ENCODE data around the gene CFDP1. TPM values are rescaled to one million over a fixed set of nuclear protein-coding genes. Genes with fewer than 3 reads are reported as not detected.
A peak's percentile ranks its signal among the peaks of the same experiment; 100 is the strongest.

The CFDP1 gene
- total RNA-seq, 1 donor from 2014 or later = 65.7 TPM

- peaks cover 31% of the 10 kb centered on the region for H3K36me3 Mint-ChIP-seq (ENCODE audit: low read depth, unreplicated experiment)
- peaks cover 11% of the 10 kb centered on the region for H3K4me1 Mint-ChIP-seq (ENCODE audit: unreplicated experiment)
- DNase-seq (ENCODE audit: low spot score) = no peak
- no peak overlapping the region for H3K4me3 Mint-ChIP-seq (ENCODE audit: unreplicated experiment)
- H3K27me3 Mint-ChIP-seq (ENCODE audit: unreplicated experiment) = peaks cover under 1% of the 10 kb centered on the region
- H3K9me3 Mint-ChIP-seq (ENCODE audit: unreplicated experiment) = no peaks in the 10 kb centered on the region
- TF ChIP-seq CTCF (IDR thresholded peaks at IDR 0.05; ENCODE audit: unreplicated experiment) = no peak
- peak overlapping the region; percentile 7 for H3K27ac Mint-ChIP-seq (ENCODE audit: unreplicated experiment)
Observed at GRCh38 chr16:75293772-75294171, 139.5 kb downstream of the CFDP1 start.

GRCh38 chr16:75293173-75293572, 140.1 kb downstream of the CFDP1 start:
- H3K4me3 Mint-ChIP-seq (ENCODE audit: unreplicated experiment) = no peak overlapping the region
- H3K27ac Mint-ChIP-seq (ENCODE audit: unreplicated experiment) = no peak overlapping the region

DNA sequence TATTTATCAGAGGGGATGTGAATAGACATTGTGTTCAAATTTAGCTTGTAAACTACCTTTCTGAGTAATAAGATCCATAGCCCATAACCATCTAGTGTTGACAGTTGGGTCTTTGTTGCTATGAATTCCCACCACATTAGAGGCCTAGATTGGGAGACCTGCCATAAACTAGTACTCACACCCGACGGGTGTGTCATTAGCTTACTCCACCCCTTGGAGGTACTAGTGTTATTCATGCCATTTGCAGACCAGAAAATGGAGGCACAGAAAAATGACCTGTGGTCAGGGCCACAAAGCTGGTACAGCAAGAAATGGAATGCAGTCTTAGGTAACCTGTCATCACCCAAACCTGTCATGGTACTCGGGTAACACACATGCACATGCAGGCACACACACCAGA, 140.6 kb downstream of the CFDP1 start:
- Mint-ChIP-seq H3K4me1 (ENCODE audit: unreplicated experiment) (peaks cover 22% of the 10 kb centered on the region), H3K4me3 (ENCODE audit: unreplicated experiment) (no peak overlapping the region), H3K27me3 (ENCODE audit: unreplicated experiment) (peaks cover 4% of the 10 kb centered on the region), H3K36me3 (ENCODE audit: low read depth, unreplicated experiment) (peaks cover 36% of the 10 kb centered on the region), H3K9me3 (ENCODE audit: unreplicated experiment) (no peaks in the 10 kb centered on the region), H3K27ac (ENCODE audit: unreplicated experiment) (no peak overlapping the region)
- no peak for TF ChIP-seq CTCF (IDR thresholded peaks at IDR 0.05; ENCODE audit: unreplicated experiment)
- DNase-seq (ENCODE audit: low spot score) = no peak

More at GRCh38 chr16:75293173-75293572, 140.1 kb downstream of the CFDP1 start:
- H3K27me3 Mint-ChIP-seq (ENCODE audit: unreplicated experiment) = peaks cover 4% of the 10 kb centered on the region
- H3K36me3 Mint-ChIP-seq (ENCODE audit: low read depth, unreplicated experiment) = peaks cover 36% of the 10 kb centered on the region
- DNase-seq (ENCODE audit: low spot score) = no peak
- no peaks in the 10 kb centered on the region for H3K9me3 Mint-ChIP-seq (ENCODE audit: unreplicated experiment)
- TF ChIP-seq CTCF (IDR thresholded peaks at IDR 0.05; ENCODE audit: unreplicated experiment) = no peak
- H3K4me1 Mint-ChIP-seq (ENCODE audit: unreplicated experiment) = peaks cover 17% of the 10 kb centered on the region

DNA sequence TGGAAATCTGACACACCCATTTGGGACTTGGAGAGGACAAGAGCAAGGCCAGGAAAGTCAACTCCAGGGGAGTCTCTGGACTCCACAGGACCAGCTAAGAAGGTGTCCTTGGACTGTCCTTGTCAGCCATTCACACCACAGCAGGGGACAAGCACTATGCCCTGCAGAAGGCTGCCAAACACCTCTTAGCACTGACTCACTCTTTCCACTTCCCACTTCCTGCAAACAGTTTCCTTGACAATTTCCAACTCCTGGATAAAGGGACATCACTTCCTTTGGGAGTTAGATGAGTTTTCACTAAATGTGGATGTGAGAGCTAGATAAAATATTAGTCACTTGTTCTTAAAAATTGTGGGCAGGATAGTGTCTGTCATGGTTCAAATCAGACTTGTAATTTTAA, 144.1 kb downstream of the CFDP1 start:
- H3K9me3 Mint-ChIP-seq (ENCODE audit: unreplicated experiment) = no peaks in the 10 kb centered on the region
- TF ChIP-seq CTCF (IDR thresholded peaks at IDR 0.05; ENCODE audit: unreplicated experiment) = no peak
- H3K27me3 Mint-ChIP-seq (ENCODE audit: unreplicated experiment) = peaks cover 4% of the 10 kb centered on the region
- no peak overlapping the region for H3K4me3 Mint-ChIP-seq (ENCODE audit: unreplicated experiment)
- H3K27ac Mint-ChIP-seq (ENCODE audit: unreplicated experiment) = peak overlapping the region; percentile 84
- DNase-seq (ENCODE audit: low spot score) = no peak
- H3K4me1 Mint-ChIP-seq (ENCODE audit: unreplicated experiment) = peaks cover 22% of the 10 kb centered on the region
- peaks cover 45% of the 10 kb centered on the region for H3K36me3 Mint-ChIP-seq (ENCODE audit: low read depth, unreplicated experiment)

DNA sequence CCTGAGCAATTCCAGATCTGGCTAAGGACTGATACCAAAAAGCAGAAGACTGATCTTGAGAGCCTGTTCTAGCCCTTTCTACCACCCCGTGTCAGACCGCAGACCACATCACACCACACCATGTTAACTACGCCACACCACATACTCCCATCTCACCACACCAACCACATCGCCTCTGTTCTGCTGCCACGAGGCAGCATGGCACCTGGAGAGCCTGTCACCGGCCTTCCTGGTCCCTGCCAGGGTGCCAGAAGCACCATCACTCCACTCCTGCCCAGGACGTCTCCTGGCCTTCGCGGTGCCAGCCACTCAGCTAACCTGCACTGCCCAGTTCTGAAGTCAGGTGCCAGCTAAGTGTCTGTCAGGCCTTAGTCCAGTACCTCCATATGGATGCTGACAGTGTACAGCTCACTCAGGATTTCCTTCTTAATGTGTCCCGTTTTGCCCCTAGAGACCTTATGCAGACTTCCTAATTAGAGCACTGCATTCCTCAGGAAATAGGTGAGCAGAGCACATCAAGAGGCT, 144.6 kb downstream of the CFDP1 start:
- Mint-ChIP-seq H3K27ac (ENCODE audit: unreplicated experiment) (peak overlapping the region; percentile 84), H3K4me1 (ENCODE audit: unreplicated experiment) (peaks cover 22% of the 10 kb centered on the region), H3K36me3 (ENCODE audit: low read depth, unreplicated experiment) (peaks cover 41% of the 10 kb centered on the region), H3K27me3 (ENCODE audit: unreplicated experiment) (peaks cover 4% of the 10 kb centered on the region), H3K4me3 (ENCODE audit: unreplicated experiment) (peak overlapping the region; percentile 24), H3K9me3 (ENCODE audit: unreplicated experiment) (no peaks in the 10 kb centered on the region)
- no peak for TF ChIP-seq CTCF (IDR thresholded peaks at IDR 0.05; ENCODE audit: unreplicated experiment)
- DNase-seq (ENCODE audit: low spot score) = no peak
